GM19395 (cell line): Measurements from ENCODE around the gene CELF4.

ENCODE experiments used
- ATAC-seq: cut with Tn5 transposase; IDR thresholded peaks from one replicate; pipeline ENCODE4 v1.9.1; 2021; ENCODE audit warnings: mild to moderate bottlenecking, moderate library complexity; ENCODE audit not compliant: unreplicated experiment

CELF4 gene

DNA sequence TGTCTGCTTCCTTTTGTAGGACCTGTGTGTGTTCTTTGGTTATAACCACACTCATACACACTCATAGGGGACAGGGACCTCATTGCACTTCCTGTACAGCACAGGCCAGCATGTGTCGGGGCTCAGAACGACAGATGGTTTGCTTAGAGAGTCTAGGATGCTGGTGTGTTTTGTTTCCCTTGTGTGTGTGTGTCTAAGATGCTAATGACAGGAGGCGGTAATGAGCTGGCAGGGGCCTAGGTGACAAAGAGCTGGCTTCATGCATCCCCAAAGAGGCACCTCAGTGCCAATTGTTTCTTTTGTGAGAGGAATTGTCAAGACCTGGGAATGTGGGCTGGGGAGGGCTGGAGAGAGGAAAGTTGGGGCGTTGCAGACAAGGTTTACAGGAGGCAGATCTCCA, 66.6 kb downstream of the CELF4 start:
- ATAC-seq: no peak

DNA sequence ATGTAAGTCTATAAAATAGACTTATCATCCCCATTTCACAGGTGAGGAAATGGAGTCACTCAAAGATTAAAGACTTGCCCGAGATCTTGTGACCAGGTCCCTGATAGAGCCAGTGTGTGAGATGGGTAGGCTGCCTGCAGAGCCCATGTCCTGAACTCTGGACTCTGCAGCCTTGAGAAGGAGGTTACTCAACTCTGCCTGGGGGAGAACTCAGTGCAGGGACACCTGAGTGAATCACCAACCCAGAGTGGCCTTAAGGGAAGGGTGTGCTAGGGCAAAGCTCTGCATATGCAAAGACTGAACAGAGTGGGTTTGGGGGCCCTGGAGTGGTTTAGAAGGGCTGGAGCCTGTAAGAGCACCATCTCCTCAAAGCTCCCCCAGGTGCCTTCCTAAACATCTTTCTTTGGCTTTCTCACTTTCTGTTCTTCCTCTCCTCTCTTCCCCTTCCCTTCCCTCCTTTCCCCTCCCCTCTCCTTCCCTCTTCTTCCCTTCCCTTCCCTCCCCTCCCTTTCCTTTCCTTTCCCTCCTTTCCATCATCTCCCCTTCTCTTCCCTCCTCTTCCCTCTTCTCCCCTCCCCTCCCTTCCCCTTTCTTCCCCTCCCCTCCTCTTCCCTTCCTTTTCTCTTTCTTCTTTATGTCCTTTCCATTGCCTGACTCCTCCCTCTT, 67.6 kb downstream of the CELF4 start:
- no peak for ATAC-seq

DNA sequence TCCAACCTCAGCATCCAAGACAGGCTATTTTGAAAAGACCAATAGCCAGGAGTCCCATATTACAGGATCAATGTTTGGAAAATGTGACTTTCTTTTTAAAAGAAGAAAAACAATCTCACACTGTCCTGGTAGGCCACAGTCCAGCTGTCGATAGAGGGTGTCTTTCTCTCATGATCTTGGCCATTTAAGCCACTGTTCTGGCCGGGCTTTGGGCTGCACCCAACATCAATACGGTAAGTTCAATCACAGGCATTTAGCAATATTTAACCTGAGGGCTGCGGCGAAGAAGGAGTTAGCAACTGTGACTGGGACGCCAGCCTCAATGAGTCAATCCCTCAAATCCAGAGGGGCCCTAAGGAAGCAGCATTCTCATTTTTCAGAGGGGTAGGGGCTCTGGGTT, 69.0 kb downstream of the CELF4 start:
- no peak for ATAC-seq

- no peak for ATAC-seq
These were observed 70.2 kb downstream of the CELF4 start for GRCh38 chr18:37495354-37495753.

GRCh38 chr18:37494406-37494805, 71.2 kb downstream of the CELF4 start:
- ATAC-seq: no peak

DNA sequence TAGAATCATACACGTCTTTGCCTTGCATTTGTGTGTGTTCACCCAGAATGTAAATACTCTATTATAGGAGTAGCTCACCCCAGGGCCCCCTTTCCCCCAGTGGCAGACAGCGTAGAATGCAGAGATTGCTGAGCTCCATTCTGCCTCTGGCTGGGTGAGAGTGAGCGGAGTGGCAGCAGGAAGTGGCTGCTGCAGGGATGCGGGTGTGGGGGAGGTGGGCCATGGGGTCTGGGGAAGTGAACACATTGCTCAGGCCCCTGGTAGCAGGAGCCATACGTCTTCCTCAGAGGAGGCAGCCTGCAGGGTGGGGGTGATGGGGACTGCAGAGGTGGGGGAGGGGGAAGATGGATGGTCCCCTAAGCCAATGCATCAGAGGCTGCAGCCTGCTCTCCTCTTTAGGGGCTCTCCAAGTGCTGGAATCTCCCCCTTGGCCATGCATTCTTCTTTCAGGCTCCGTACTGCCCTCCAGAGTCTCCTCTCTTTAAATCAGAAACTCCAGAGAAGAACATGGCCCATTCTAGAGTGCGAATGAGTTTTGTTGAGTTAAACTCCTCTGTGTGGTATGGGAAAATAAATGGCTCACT, 72.2 kb downstream of the CELF4 start:
- ATAC-seq: no peak

- no peak for ATAC-seq
These were observed 72.6 kb downstream of the CELF4 start for GRCh38 chr18:37492952-37493351.

DNA sequence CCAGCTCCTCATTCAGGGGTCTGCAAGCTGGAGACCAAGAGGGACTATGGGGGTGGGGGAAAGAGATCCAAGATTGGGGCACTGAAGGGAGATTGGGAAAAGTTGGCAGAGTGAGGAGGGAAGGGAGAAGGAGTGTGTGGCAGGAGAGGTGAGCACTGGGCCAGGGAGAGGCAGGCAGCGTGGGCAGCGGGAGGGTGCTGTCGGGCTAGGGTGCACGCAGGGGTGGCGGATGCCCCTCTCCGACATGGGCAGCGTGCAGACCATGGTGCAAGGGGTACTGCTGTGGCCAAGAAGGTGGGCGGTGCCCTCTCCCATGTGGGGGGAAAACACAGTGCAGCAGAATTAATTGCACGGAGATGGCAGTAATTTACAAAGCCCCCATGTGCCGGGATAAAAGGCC, 74.1 kb downstream of the CELF4 start:
- no peak for ATAC-seq

GRCh38 chr18:37489998-37490397, 75.6 kb downstream of the CELF4 start:
- ATAC-seq: no peak

GRCh38 chr18:37489011-37489410, 76.6 kb downstream of the CELF4 start:
- ATAC-seq: no peak

DNA sequence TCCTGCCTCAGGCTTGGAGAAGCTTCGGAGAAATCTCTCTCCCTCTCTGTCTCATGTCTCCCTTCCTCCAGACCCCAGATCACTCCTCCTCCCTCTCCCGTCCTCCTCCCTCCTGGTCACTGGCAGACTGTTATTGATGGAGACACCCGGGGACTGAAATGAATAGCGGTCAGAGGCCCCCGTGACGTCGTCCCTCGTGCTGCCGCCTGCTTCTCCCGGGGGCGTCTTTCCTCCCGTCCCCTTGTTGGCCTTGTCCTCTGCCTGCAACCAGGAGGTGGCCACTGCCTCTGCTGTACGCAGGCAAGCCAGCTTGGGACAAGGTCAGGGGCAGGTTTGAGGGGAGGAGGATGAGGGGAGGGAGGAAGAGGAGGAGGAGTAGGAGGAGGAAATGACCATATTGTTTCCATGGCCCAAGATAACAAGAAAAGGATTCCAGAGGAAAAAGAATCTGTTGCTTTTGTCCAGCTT, 78.2 kb downstream of the CELF4 start:
- no peak for ATAC-seq

DNA sequence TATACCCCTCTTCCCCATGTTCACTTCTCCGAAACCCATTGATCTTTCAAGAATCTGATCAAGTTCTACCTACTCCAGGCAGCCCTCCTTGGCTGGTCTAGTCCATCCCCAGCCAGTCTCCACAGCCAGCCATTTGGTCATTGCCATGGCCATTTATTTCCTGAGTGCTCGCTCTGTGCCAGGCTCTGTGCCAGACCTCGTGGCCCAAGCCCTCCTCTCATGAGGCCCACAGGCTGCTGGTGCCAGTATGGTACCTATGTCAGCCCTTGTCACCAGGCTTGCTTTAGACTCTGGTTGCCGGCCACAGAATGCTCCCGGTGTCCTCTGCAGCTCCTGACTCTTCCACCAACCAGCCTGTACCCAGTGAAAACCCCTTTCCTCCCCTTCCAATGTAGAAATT, 78.8 kb downstream of the CELF4 start:
- no peak for ATAC-seq

DNA sequence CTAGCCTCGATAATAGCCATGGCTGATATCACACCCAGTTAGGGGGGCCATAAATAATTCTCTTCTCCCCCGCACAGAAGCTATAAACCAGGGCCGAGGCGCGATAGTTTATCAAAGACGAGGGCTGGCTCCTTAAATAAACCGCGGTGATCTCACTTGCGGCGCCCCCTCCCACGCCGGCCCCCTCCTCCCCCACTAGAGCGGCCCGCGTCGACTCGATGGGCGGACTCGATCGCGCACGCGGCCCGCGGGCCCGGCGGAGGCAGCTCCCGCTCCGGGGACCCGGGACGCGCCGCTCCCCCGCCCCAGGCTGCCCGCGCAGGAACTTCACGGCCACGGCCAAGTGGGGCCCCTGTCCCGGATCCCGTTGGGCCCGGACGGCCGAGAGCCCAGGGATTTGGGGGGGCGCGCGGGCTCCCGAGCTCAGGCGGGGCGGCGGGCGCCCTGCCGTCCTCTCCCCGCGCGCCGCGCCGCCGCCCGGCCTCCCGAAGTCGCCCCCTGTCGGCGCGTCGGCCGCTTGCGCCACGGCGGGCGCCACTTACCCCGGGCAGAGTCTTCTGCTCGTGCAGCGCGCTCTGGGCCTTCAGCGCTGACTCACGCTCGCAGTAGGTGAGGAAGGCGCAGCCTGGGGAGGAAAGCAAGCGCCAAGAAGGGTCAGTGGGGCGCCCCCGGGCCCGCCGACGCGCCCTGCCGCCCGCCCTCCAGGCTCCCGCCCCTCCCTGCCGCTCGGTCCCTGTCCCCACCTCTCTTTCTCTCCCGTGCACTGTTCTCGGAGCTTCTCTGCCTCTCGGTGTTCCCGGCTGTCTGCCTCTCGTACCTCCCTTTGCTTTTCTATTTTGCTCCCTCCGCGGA, 80.4 kb downstream of the CELF4 start:
- no peak for ATAC-seq

DNA sequence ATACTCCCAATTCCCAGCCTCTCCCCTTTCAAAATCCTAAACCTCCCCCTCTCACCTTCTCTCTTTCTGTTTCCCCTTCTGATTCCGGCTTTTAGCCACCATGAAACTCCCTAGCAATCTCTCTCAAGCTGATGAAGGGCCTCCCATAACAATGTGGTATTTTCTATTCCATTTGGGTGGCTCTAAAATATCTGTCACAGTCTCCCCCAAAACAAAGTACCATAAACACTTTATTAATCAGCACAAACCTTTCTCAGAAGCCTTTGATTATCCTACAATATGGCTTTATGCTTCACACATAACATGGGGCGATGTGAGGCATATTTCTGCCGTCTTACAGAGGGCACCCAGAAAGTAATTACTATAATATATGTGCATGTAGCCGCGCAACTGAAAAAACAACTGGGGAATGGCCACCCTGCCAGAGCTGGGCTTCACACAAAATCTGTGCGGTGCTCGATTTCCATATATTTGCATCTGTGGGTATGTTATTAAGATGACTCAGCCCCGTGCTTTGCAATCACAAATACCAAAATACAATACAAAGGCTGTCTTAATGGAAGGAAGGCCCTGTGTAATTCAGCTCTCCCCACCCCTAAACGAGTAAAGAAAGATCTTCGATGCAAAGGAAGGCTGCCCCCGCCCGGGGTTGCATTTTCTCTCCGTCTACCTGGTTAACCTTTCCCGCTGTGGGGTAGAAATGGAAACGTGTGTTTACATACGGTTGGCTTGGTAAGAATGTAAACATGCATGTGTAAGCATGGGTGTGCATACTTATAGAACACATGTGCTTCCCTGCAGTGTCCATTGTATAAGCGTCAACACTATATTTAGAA, 81.4 kb downstream of the CELF4 start:
- no peak for ATAC-seq

GRCh38 chr18:37483221-37483971, 82.2 kb downstream of the CELF4 start:
- no peak for ATAC-seq

DNA sequence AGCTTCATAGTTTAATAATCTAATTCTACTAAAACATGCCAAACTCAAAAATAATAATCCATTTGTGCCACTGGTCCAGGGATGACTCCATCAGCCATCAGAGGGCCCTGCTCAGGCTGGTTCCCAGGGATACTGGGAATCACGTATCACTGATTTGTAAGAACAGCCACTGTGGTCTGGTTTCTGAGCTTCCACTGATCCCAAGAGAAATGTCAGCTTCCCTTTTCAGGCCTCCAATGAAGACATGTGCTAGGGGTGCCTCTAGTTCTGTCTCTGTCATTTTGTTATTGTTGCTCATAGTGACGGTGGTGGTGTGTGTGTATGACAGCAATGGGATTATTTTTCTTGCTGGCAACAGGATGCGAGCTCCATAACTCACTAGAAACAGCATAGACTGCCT, 83.2 kb downstream of the CELF4 start:
- ATAC-seq: no peak

DNA sequence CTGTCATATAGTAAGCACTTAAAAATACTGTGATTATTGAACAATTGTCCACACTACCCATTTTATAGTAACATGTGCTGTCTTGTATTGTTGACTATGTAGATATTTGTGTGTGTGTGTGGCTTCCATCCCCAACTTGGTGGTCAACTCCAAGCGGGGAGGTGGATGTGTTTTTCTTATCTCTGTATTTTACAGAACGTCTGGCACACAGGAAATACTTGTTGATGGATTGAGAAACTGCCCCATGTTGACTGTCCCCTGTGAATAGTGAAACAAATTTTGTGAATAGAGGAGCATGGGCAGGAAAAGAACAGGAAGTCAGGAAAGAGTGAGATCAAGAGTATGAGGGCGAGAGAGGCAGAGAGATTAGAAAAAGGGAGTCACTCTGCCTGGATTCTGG, 83.6 kb downstream of the CELF4 start:
- no peak for ATAC-seq

DNA sequence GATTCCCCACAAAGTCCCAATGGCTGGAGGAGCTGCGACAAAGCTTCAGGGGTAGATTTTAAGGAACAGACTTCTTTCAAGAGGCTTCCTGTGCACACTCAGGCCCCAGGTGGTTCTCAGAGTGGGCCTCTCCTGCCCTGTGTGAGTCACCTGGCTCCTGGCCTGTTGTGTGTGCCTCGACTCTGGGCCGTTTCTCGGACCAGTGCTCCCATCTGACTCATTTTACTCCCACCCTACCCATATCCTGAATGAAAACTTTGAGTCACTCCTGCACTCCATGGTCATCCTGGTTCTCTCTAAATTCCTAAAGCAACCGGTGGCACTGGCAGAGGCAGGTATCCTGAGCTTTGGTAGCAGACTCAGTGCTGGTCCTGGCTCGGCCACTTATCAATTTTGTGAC, 84.1 kb downstream of the CELF4 start:
- no peak for ATAC-seq

DNA sequence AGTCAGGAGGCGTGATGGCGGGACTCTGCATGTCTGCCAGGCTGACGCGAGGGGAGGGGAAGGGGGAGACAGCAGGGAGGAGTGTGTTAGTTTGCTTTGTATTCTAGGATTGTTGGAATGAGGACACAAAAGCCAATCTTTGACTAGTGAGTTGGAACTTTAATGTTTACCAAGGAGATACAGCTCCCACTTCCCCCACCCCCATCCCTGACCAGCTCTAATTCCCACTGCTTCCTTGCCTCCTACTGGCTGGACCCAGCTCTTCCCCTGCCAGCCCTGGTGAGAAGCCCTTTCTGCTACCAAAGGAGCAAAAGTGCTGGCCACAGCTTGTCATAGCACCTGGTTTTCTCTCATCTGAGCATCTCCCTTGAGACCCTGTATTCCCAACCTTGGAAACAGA, 84.5 kb downstream of the CELF4 start:
- no peak for ATAC-seq

DNA sequence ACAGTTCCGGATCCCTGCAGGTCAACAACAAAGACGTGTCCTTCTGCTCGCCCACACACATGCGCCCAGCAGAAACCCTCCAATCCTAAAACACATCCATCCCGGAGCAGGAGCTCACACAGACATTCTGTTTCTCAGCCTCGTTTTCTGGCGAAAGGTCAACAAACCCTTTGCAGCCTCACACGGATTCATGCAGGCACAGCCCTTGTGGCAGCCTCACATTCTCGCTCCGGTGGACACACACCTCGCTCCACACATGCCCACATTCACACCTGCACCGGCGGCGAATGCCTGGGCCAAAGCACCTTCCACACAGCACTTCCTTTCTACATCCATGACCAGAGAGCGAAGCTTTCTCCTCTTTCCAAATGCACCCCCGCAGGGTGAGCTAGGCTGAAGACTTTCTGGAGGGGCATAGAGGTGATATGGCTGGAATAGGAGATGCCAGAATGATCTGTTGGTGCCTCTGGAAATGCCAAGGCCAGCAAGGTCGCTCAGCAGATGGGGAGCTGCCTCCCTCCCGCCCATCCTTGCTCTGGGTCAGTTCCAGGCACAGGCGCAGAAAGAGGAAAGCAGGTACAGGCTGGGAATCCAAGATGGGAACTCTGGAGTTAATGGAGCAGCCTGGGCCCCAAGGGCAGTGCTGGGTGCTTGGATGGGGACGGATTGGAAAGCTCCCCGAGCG, 88.8 kb downstream of the CELF4 start:
- no peak for ATAC-seq
